G401.6 (cell line): ENCODE measurements around the gene CPD.

Experiments used
- FAIRE-seq: peaks from 2 replicates; lab custom pipeline; 2012; peaks lifted over from hg19 to GRCh38; lab: Jason Lieb, UNC

Gene CPD

DNA sequence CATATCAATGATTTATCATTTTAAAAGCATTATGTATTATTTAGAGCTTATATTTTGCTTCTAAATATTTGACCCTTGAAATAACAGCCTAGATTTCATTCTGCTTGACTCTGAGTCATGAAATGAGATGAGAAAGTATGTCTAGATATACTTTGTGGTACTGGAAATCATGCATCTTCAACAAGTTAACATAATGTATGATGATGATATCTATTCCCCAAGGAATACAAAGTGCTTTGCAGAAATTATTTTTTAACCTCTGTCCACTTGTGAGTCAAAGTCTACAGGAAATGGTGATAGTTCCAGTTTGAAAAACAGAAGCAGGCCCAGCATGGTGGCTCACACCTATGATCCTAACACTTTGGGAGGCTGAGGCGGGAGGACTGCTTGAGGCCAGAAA is 134.6 kb downstream of the CPD start:
- no peak for FAIRE-seq

GRCh38 chr17:30514895-30515596 is 136.3 kb downstream of the CPD start:
- FAIRE-seq: no peak

DNA sequence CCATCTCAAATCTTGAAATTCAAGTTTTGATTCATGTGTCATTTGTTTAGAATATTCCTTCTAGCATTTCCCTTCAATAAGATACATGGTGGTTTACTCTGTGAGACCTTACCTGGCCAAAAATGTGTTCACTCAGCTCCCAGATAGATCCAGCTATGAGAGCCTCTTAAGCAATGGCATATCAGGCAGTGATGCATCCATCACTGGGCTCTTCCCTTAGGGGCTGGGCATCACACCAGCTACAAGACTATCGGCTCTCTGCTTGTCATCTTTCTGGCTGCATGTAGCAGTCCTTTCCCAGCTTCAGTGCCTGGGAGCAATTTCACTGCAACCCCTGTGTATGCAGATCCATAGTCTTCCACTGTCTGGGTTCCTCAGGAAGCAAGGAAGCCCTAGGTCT is 139.1 kb downstream of the CPD start:
- no peak for FAIRE-seq

DNA sequence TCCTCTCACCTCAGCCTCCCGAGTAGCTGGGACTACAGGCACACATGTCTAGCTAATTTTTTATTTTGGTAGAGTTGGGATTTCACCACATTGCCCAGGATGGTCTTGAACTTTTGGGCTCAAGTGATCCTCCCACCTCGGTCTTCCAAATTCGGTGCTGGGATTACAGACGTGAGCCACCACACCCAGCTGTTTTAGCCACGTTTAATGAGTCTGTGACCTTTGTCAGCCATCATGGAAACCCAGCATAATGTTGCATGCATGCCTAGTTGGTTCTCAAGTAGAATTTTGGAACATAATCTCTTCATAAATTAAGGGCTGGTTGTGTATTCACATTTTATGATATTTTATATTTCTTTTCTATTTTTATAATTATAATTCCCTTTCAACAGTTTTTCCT is 140.4 kb downstream of the CPD start:
- FAIRE-seq: no peak
